ENCODE results near the gene BABAM2. TPM values are rescaled to one million over a fixed set of nuclear protein-coding genes. Genes with fewer than 3 reads are reported as not detected.

The BABAM2 gene
- total and polyA plus RNA-seq, 2 experiments from 2014 or later, result 17.8 to 21.5 TPM

DNA sequence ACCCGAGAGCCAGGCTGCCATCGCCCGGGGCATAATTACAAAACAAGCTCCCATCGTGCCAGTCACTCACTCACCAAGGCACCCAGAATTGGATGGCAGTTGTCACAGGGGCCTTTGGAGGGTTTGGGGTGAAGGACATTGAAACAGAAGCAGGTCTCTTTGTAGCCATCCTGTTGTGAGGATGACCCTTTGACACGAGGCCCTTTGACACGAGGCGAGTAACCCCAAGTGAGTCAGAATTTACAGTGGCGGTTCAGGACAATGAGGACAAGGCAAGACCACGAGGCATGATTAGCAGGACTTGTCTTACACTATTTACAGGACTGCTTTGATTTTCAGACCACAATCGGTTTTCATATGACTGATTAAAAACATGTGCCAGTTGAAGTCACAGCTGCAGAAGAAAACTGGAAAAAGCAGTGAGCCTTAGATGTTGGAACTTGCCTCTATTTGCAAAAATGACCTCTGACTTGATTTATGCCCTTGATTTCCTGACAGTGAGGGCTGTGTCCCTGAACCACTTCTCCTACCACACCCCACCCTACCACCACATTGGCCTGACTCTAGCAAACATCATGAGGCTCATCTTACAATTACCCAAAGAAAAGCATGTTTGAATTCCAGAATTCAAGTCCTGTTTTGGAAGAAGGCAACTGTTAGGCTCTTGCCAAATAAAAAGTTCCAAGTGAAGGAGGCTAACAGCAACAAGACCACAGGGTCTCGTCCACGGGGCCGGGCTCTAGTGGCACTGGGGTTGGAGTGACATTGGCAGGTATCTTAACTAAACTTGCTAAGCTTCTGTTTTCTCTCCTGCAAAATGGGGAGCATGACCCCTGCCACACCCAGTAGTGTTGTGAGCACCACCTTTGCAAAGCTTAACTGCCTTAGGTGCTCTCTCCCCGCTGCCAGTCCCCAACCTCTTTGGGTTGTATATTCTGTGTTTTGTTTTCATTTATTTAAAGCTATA is 437.7 kb downstream of the BABAM2 start (continued):
- TF ChIP-seq, protein P1, sequence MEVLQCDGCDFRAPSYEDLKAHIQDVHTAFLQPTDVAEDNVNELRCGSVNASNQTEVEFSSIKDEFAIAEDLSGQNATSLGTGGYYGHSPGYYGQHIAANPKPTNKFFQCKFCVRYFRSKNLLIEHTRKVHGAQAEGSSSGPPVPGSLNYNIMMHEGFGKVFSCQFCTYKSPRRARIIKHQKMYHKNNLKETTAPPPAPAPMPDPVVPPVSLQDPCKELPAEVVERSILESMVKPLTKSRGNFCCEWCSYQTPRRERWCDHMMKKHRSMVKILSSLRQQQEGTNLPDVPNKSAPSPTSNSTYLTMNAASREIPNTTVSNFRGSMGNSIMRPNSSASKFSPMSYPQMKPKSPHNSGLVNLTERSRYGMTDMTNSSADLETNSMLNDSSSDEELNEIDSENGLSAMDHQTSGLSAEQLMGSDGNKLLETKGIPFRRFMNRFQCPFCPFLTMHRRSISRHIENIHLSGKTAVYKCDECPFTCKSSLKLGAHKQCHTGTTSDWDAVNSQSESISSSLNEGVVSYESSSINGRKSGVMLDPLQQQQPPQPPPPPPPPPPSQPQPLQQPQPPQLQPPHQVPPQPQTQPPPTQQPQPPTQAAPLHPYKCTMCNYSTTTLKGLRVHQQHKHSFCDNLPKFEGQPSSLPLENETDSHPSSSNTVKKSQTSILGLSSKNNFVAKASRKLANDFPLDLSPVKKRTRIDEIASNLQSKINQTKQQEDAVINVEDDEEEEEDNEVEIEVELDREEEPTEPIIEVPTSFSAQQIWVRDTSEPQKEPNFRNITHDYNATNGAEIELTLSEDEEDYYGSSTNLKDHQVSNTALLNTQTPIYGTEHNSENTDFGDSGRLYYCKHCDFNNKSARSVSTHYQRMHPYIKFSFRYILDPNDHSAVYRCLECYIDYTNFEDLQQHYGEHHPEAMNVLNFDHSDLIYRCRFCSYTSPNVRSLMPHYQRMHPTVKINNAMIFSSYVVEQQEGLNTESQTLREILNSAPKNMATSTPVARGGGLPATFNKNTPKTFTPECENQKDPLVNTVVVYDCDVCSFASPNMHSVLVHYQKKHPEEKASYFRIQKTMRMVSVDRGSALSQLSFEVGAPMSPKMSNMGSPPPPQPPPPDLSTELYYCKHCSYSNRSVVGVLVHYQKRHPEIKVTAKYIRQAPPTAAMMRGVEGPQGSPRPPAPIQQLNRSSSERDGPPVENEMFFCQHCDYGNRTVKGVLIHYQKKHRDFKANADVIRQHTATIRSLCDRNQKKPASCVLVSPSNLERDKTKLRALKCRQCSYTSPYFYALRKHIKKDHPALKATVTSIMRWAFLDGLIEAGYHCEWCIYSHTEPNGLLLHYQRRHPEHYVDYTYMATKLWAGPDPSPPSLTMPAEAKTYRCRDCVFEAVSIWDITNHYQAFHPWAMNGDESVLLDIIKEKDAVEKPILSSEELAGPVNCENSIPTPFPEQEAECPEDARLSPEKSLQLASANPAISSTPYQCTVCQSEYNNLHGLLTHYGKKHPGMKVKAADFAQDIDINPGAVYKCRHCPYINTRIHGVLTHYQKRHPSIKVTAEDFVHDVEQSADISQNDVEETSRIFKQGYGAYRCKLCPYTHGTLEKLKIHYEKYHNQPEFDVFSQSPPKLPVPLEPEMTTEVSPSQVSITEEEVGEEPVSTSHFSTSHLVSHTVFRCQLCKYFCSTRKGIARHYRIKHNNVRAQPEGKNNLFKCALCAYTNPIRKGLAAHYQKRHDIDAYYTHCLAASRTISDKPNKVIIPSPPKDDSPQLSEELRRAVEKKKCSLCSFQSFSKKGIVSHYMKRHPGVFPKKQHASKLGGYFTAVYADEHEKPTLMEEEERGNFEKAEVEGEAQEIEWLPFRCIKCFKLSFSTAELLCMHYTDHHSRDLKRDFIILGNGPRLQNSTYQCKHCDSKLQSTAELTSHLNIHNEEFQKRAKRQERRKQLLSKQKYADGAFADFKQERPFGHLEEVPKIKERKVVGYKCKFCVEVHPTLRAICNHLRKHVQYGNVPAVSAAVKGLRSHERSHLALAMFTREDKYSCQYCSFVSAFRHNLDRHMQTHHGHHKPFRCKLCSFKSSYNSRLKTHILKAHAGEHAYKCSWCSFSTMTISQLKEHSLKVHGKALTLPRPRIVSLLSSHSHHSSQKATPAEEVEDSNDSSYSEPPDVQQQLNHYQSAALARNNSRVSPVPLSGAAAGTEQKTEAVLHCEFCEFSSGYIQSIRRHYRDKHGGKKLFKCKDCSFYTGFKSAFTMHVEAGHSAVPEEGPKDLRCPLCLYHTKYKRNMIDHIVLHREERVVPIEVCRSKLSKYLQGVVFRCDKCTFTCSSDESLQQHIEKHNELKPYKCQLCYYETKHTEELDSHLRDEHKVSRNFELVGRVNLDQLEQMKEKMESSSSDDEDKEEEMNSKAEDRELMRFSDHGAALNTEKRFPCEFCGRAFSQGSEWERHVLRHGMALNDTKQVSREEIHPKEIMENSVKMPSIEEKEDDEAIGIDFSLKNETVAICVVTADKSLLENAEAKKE (CRISPR knock-in tag; IDR thresholded peaks at IDR 0.05), result no peak
- TF ChIP-seq ZNF331 (CRISPR knock-in tag; IDR thresholded peaks at IDR 0.05; ENCODE audit: low read depth), result no peak
- no peak for TF ChIP-seq EZH2 (IDR thresholded peaks at IDR 0.05; ENCODE audit: low read depth, unreplicated experiment)
- no peak for TF ChIP-seq JUNB (IDR thresholded peaks at IDR 0.05; ENCODE audit: unreplicated experiment)
- TF ChIP-seq, protein P2, sequence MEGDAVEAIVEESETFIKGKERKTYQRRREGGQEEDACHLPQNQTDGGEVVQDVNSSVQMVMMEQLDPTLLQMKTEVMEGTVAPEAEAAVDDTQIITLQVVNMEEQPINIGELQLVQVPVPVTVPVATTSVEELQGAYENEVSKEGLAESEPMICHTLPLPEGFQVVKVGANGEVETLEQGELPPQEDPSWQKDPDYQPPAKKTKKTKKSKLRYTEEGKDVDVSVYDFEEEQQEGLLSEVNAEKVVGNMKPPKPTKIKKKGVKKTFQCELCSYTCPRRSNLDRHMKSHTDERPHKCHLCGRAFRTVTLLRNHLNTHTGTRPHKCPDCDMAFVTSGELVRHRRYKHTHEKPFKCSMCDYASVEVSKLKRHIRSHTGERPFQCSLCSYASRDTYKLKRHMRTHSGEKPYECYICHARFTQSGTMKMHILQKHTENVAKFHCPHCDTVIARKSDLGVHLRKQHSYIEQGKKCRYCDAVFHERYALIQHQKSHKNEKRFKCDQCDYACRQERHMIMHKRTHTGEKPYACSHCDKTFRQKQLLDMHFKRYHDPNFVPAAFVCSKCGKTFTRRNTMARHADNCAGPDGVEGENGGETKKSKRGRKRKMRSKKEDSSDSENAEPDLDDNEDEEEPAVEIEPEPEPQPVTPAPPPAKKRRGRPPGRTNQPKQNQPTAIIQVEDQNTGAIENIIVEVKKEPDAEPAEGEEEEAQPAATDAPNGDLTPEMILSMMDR (conservative IDR thresholded peaks at IDR 0.05; ENCODE audit: low read depth in 2 of 2), result no peak
- TF ChIP-seq ZNF114 (CRISPR knock-in tag; IDR thresholded peaks at IDR 0.05), result no peak
- TF ChIP-seq POLR2AphosphoS5 (IDR thresholded peaks at IDR 0.05; ENCODE audit: low read depth), result no peak
- TF ChIP-seq STAT1 (IDR thresholded peaks at IDR 0.05; ENCODE audit: unreplicated experiment), result no peak
- TF ChIP-seq, protein P3, sequence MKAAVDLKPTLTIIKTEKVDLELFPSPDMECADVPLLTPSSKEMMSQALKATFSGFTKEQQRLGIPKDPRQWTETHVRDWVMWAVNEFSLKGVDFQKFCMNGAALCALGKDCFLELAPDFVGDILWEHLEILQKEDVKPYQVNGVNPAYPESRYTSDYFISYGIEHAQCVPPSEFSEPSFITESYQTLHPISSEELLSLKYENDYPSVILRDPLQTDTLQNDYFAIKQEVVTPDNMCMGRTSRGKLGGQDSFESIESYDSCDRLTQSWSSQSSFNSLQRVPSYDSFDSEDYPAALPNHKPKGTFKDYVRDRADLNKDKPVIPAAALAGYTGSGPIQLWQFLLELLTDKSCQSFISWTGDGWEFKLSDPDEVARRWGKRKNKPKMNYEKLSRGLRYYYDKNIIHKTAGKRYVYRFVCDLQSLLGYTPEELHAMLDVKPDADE (IDR thresholded peaks at IDR 0.05), result no peak
